Spleen (tissue), 11 donors: ENCODE data around the gene SLC17A8. TPM values are rescaled to one million over a fixed set of nuclear protein-coding genes. Genes with fewer than 3 reads are reported as not detected.
A peak's percentile ranks its signal among the peaks of the same experiment; 100 is the strongest.

ENCODE experiments used
- DNase-seq: peaks from one replicate; pipeline ENCODE4 v3.0.0-alpha.2; 2020
- H3K27ac ChIP-seq, 8 donors: fragments of 200-600 bp; sonication (generic) in 7 of 8; 1 replicate in 4 of 8; 2 replicates in 4 of 8; pipeline versions ENCODE4 v1.5.0 to v1.8.0; 2016 to 2021; ENCODE audit warnings: inconsistent platforms in 4 of 8, mild to moderate bottlenecking in 4 of 8, moderate library complexity in 1 of 8
- H3K27me3 ChIP-seq, 7 donors: fragments of 200-600 bp; sonication (generic) in 6 of 7; replicated peaks in 1 of 7; 1 replicate in 4 of 7; 2 replicates in 3 of 7; pipeline versions ENCODE4 v1.5.0 to v1.8.0; 2016 to 2021; ENCODE audit warnings: inconsistent platforms in 3 of 7, mild to moderate bottlenecking in 1 of 7
- H3K36me3 ChIP-seq, 6 donors: fragments of 200-600 bp; sonication (generic) in 5 of 6; 1 replicate in 4 of 6; 2 replicates in 2 of 6; pipeline versions ENCODE4 v1.5.0 to v1.8.0; 2016 to 2021; ENCODE audit warnings: inconsistent platforms in 2 of 6
- H3K4me1 ChIP-seq, 6 donors: fragments of 200-600 bp; sonication (generic) in 5 of 6; 1 replicate in 3 of 6; 2 replicates in 3 of 6; pipeline versions ENCODE4 v1.5.0 to v1.8.0; 2016 to 2021; ENCODE audit warnings: inconsistent platforms in 3 of 6
- H3K4me3 ChIP-seq, 8 donors: fragments of 200-600 bp; sonication (generic) in 7 of 8; 1 replicate in 4 of 8; 2 replicates in 4 of 8; pipeline versions ENCODE4 v1.5.0 to v1.8.0; 2016 to 2021; ENCODE audit warnings: inconsistent platforms in 4 of 8, mild to moderate bottlenecking in 4 of 8, moderate library complexity in 2 of 8
- H3K9me3 ChIP-seq, 8 donors: fragments of 200-600 bp; sonication (generic) in 7 of 8; 1 replicate in 4 of 8; 2 replicates in 4 of 8; pipeline versions ENCODE4 v1.5.0 to v1.8.0; 2016 to 2021; ENCODE audit warnings: inconsistent platforms in 4 of 8
- POLR2A ChIP-seq, 3 donors: fragments of 450-650 bp; IDR thresholded peaks; one replicate each; pipeline ENCODE4 v1.5.1; 2017; ENCODE audit warnings: antibody characterized with exemption in 3 of 3, mild to moderate bottlenecking in 1 of 3
- POLR2AphosphoS5 ChIP-seq, 3 donors: sonication (generic); formaldehyde crosslinking; IDR thresholded peaks; one replicate each; pipeline ENCODE4 v1.5.1; 2017; ENCODE audit warnings: antibody characterized with exemption in 3 of 3
- WGBS, 5 donors: extraction: QIAGEN DNeasy Blood & Tissue Kit in 3 of 5; methylation state at CpG; one replicate each; pipeline versions ENCODE4 v1.1.5 to v1.1.7; 2013 to 2018; 5-methylcytosine and 5-hydroxymethylcytosine counted together
- intact Hi-C: fragments of 100-400 bp; cut with DNase I; formaldehyde crosslinking; loops from one replicate; pipeline ENCODE4 v1.15.0; 2023; ENCODE audit warnings: low total_unique reads
- polyA plus RNA-seq, 3 donors: library from polyadenylated mRNA; stranded (reverse); fragments of 200-250 nt; gene quantifications; one replicate each; pipeline ENCODE4 v1.2.1, GENCODE V29; 2013
- total RNA-seq, 7 donors: library from RNA; depleted of rRNA in 3 of 7; stranded (reverse); fragments of >200 nt in 3 of 7; fragmentation: NEBNext Ultra II Directional in 4 of 7; extraction: Animal tissue kit (Norgen Biotek cat#: 25700) in 4 of 7; gene quantifications; one replicate each; pipeline versions ENCODE4 v1.1.0 to v1.2.1, GENCODE V29; 2016 to 2021
- TF ChIP-seq, protein P1 (sequence below), 11 experiments: fragments of 200-600 bp in 7 of 11; fragments of 450-650 bp in 4 of 11; sonication (generic) in 4 of 11; IDR thresholded peaks in 8 of 11; conservative IDR thresholded peaks in 3 of 11; 1 replicate in 7 of 11; 2 replicates in 4 of 11; pipeline versions ENCODE4 v1.4.0 to v1.8.0; 2016 to 2021; ENCODE audit warnings: antibody characterized with exemption in 11 of 11, inconsistent platforms in 4 of 11, mild to moderate bottlenecking in 1 of 11
- donor health status: healthy with polysubstance abuse.
- donor health status: DM: no; HTN: no; CAD: no; lungs with moderate emphysema.
- donor health status: DM: no; HTN: no; CAD: no.
- donor health status: Bipolar disorder and iron deficiency.
- donor health status: healthy.
- donor health status: DM: no; HTN: no; CAD: no.
- donor health status: DM: yes; HTN: yes; CAD: no.

Gene SLC17A8
- total and polyA plus RNA-seq, 10 donors, result 0.02 to 0.34 TPM; not detected in 8

DNA sequence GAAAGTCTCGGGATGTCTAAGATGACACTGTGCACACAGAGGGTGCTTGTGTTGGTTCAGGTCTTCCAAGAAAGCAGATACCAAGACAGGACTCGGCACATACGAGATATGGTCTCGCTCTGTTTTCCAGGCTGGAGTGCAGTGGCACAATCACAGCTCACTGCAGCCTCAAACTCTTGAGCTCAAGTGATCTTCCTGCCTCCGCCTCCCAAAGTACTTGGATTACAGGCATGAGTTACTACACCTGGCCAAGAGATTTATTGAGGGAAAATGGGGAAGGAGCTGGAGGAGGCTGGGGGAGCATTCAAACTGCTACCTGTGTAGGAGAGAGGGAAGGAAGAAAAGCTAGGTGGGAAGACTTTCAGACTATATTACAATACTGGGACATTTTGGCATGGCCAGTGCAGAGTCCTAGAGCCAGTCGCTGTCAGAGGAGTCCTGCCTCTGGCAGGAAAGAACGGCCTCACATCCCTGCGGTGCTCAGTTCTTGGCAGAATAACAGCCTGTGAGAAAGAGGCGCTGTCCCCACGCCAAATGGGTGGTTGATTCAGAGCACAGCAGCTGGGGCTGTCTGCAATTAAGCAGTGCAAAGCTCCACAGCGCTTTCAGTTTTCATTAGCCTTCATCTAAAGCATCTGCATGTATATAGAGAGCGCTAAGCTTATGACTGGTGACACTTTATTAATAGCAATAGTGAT lies 18.3 kb downstream of the SLC17A8 start:
- Histone ChIP-seq H3K4me1 (no peaks in the 10 kb centered on the region), H3K4me3 (peak overlapping the region in 1 of 8 donors; percentile 15), H3K36me3 (no peaks in the 10 kb centered on the region), H3K27ac (no peak overlapping the region), H3K9me3 (no peaks in the 10 kb centered on the region), H3K27me3 (peaks cover 0 to 10% (median 0%) of the 10 kb centered on the region in 7 donors)
- no peak for DNase-seq
- 68 to 76% (median 74%) methylated on average over 12 of the region's 12 CpGs for WGBS, 5 donors
- no peak for TF ChIP-seq POLR2AphosphoS5 (IDR thresholded peaks at IDR 0.05)
- TF ChIP-seq POLR2A (IDR thresholded peaks at IDR 0.05), result no peak
- TF ChIP-seq, protein P1, sequence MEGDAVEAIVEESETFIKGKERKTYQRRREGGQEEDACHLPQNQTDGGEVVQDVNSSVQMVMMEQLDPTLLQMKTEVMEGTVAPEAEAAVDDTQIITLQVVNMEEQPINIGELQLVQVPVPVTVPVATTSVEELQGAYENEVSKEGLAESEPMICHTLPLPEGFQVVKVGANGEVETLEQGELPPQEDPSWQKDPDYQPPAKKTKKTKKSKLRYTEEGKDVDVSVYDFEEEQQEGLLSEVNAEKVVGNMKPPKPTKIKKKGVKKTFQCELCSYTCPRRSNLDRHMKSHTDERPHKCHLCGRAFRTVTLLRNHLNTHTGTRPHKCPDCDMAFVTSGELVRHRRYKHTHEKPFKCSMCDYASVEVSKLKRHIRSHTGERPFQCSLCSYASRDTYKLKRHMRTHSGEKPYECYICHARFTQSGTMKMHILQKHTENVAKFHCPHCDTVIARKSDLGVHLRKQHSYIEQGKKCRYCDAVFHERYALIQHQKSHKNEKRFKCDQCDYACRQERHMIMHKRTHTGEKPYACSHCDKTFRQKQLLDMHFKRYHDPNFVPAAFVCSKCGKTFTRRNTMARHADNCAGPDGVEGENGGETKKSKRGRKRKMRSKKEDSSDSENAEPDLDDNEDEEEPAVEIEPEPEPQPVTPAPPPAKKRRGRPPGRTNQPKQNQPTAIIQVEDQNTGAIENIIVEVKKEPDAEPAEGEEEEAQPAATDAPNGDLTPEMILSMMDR (IDR thresholded peaks at IDR 0.05 in 8 of 11, conservative IDR thresholded peaks at IDR 0.05 in 3 of 11), result no peak
- intact Hi-C loops, result no loop called here

DNA sequence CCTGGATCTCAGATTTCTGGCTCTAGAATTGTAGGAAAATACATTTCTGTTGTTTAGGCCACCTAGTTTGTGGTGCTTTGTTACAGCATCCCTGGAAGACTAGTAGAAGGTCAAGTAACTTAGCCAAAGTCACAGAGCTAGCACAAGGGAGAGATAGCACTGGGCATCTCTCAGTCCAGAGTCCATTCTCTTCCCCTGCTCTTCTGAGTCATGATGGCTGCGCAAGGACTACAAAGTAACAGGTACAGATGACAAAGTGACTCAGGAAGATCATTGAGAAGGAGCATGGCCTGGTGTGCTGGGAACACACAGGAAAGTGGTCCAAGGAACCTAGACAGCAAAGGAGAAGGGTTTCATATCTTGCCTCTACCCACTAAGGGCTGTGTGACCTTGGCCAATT lies 19.3 kb downstream of the SLC17A8 start:
- WGBS, 5 donors, result 92 to 100% (median 96%) methylated on average over 1 of the region's 1 CpG
- intact Hi-C loops, result no loop called here

DNA sequence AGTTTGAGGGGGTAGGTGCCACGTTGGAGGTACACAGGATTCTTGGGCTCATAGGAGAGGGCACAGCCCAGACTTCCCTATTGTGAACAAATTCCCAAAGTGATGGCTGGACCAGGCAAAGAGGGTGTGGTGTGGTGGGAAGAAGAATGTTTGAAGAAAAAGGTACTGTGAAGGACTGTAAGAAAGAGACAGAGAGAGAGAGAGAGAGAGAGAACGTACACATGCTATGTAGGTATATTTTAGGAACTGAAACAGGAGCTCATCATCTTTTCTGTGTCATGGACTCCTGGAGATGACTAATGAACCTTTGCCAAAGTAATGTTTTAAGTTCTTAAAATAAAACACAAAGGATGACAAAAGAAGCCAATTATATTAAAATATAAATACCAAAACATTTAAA lies 24.5 kb downstream of the SLC17A8 start:
- TF ChIP-seq, protein P1 (IDR thresholded peaks at IDR 0.05 in 8 of 11, conservative IDR thresholded peaks at IDR 0.05 in 3 of 11), result no peak
- TF ChIP-seq POLR2AphosphoS5 (IDR thresholded peaks at IDR 0.05) (no peak), POLR2A (IDR thresholded peaks at IDR 0.05) (no peak)
- no peaks in the 10 kb centered on the region for H3K27me3 ChIP-seq
- H3K9me3 ChIP-seq, result no peaks in the 10 kb centered on the region
- 65 to 84% (median 69%) methylated on average over 2 of the region's 2 CpGs for WGBS, 5 donors
- H3K27ac ChIP-seq, result no peak overlapping the region
- intact Hi-C loops, result no loop called here
- no peak overlapping the region for H3K4me3 ChIP-seq
- H3K36me3 ChIP-seq, result no peaks in the 10 kb centered on the region
- H3K4me1 ChIP-seq, result no peaks in the 10 kb centered on the region
- DNase-seq, result no peak

More for the DNA sequence above, 19.3 kb downstream of the SLC17A8 start:
- Histone ChIP-seq H3K27ac (no peak overlapping the region), H3K9me3 (no peaks in the 10 kb centered on the region), H3K27me3 (peaks cover 0 to 10% (median 0%) of the 10 kb centered on the region in 7 donors), H3K4me3 (no peak overlapping the region), H3K4me1 (no peaks in the 10 kb centered on the region), H3K36me3 (no peaks in the 10 kb centered on the region)
- TF ChIP-seq, protein P1 (IDR thresholded peaks at IDR 0.05 in 8 of 11, conservative IDR thresholded peaks at IDR 0.05 in 3 of 11), result no peak
- DNase-seq, result no peak

DNA sequence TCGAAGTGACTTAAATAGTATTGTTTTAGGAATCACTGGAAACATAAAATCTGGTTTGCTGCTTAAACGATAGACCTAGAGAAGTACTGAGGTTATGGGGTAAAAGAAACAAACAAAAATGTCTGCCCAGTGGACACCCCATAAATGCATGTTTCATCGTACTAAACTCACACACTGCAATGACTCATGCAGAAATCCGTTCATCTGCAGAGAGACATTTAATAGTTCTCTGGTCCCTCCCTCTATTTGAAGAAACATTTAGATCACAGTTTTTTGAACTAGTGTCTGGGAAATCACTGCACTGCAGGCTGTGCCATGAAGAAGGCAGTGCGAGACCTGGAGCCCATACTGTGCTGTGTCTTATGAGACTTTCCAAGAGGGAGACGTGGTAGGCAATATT lies 25.5 kb downstream of the SLC17A8 start:
- no peak for DNase-seq
- Histone ChIP-seq H3K4me3 (no peak overlapping the region), H3K4me1 (no peaks in the 10 kb centered on the region), H3K9me3 (no peaks in the 10 kb centered on the region), H3K27ac (no peak overlapping the region), H3K27me3 (no peaks in the 10 kb centered on the region), H3K36me3 (no peaks in the 10 kb centered on the region)
- 79 to 86% (median 82%) methylated on average over 6 of the region's 6 CpGs for WGBS, 5 donors
- intact Hi-C loops, result no loop called here
- TF ChIP-seq POLR2A (IDR thresholded peaks at IDR 0.05) (no peak), POLR2AphosphoS5 (IDR thresholded peaks at IDR 0.05) (no peak)
- TF ChIP-seq, protein P1 (IDR thresholded peaks at IDR 0.05 in 8 of 11, conservative IDR thresholded peaks at IDR 0.05 in 3 of 11), result no peak
